NCI-H446 (cell line): ENCODE data around the gene CEACAM7.
"Not testable (repeated sequence)": the region's sequence is repeated elsewhere in the genome, so short reads cannot be mapped to it uniquely, and the experiment has no call there.

Experiments used
- DNase-seq, 2 experiments: peaks; one replicate each; lab custom pipeline; 2025; lab: John Stamatoyannopoulos, UW

CEACAM7 gene

DNA sequence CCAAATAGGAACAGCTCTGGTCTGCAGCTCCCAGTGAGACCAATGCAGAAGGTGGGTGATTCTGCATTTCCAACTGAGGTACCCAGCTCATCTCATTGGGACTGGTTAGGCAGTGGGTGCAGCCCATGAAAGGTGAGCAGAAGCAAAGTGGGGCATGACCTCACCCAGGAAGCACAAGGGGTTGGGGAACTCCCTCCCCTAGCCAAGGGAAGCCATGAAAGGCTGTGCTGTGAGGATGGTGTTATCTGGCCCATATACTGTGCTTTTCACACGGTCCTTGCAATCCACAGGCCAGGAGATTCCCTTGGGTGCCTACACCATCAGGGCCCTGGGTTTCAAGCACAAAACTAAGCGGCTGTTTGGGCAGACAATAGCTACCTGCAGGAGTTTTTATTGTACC is 31.3 kb downstream of the CEACAM7 start:
- DNase-seq, result not testable (repeated sequence)

DNA sequence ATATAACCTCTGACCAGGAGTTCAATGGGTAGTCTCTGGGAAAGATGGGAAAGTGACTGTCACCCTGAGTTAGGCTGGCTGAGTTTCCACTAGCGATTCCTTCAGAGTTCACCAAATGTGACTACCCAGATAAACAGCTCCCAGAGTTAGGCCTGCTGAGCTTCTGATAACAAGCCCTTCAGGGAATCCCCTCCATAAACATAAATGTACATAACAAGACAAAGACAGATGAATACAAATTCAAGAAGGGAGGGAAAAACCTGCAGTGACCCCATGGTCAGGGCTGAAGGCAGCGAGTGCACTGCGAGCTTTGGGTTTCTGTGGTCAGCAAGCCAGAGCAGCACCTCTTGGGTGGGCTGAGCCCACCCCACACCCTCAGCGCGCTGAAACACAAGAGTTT is 35.8 kb downstream of the CEACAM7 start:
- DNase-seq, result no peak

DNA sequence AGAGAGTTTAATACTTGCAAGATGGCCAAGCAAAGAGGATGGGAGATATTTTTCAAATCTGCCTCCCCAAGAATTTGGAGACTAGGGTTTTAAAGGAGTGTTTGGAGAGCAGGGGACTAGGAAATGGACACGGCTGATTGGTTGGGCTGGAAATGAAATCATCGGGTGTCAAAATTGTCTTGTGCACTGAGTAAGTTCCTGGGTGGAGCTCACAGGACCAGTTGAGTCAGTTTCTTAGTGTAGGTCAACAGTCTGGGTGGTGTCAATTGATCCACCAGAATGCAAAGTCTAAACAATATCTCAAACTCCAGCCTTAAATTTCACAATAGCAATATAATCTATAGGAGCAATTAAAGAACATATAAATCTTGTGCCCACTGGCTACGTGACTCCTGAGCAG is 38.2 kb downstream of the CEACAM7 start:
- DNase-seq, result no peak

DNA sequence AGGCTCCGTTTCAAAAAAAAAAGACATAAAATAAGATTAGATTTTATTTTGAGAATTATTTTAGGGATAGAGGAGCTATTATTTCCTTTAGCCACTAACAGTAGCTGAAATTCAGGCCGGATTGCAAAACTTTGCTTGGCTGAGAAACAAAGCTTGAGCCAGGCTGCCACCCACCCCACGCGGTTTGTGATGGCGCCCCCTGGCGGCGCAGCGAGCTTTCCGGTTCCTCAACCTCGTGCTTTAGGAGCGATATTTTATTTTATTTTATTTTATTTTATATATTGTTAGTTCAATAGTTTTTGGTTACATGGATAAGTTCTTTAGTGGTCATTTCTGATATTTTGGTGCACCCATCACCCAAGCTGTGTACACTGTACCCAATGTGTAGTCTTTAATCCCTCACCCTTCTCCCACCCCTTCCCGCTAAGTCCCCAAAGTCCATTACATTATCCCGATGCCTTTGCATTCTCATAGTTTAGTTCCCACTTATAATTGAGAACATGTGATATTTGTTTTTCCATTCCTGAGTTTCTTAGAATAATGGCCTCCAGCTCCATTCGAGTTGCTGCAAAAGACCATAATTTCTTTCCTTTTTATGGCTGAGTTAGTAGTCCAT is 41.4 kb downstream of the CEACAM7 start:
- no peak for DNase-seq

DNA sequence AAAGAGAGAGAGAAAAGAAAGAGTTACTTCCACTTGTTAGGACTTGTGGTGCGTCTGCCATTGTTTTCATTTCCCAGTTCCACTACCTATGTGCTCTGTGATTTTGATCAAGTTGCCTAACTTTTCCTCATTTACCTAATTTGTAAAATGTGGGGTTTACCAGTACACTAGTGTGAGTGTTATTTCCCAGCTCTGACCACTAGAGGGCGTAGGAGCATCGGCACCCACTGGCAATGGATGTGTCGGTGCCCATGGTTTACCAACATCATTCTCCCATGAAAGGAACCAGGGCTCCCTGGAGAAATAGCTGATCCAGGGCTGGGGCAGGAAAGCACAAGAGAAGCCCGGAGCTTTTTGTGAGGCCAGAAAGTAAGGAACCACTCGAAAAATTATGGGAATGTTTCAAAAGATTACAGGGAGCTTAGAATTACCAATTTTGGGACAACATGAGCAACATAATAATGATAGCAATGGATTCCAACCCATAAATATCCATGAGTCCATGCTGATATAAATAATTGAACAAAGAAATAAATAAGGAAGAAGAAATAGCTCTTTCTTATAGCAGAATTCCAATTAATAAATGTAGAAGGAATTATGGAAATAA is 46.1 kb downstream of the CEACAM7 start:
- DNase-seq, result peak; percentile 17 to 65

DNA sequence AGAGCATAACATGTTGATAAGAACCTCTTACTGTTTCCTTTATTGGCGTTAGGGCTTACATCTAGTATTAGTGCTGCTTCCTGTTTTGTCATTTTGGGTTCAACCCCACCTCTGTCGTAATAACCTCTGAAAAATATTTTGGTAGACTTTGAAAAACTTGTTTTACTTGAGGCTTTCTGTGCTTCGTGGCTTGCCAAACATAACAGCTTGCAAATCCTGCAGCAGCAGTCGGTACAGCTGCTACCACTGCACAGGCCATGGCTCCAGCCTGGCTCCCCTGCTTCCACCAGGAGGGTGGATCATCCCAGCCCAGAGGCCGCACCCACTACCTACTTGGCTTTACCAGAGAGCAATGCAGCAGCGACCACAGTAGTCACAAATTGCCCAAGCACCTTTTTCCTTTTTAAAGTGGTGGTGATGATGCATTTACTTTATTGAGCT is 49.4 kb downstream of the CEACAM7 start:
- no peak for DNase-seq

DNA sequence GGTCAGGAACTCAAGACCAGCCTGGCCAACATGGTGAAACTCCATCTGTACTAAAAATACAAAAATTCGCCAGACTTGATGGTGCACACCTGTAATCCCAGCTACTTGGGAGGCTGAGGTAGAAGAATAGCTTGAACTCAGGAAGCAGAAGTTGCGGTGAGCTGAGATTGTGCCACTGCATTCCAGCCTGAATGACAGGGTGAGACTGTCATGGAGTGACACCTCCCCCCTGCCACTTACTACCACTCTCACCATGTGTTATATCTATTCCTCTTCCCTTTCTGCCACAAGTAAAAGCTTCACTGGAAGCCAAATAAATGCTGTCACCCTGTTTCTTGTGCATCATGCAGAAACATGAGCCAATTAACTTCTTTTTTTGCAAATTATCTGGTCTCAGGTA is 50.6 kb downstream of the CEACAM7 start:
- DNase-seq, result no peak

DNA sequence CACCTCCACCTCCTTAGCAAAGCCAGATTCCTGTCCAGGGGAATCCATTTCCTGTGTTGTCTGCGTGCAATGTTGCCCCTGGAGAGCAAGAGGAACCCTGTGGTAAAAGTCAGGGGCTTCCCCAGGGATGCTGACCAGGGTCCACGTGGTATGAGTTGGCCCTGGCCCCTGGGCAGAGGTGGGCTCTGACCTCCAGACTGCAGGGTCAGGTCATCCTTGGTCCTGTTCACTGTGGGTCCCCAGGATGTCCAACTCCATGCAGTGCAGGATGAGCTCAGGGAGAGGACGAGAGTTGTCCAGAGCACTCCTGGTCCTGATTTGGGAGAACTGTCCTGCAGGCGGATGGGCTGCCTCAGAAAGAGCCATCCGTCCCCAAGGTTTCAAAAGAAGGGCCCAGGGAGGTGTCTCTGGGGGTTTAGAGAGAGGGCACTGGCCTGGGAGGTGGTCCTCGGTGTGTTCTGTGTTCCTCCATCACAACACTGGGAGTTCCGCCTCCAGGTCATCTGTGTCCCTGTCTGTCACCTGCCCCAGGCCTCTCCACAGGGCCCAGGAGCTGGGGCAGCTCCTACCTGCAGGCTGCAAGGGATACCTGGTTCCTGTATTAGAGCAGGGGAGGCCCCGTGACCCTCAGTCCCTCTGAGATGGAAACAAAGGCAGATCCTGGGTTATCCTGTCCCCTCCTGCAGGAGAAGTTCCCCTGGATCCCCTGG is 59.9 kb downstream of the CEACAM7 start:
- DNase-seq, result no peak

DNA sequence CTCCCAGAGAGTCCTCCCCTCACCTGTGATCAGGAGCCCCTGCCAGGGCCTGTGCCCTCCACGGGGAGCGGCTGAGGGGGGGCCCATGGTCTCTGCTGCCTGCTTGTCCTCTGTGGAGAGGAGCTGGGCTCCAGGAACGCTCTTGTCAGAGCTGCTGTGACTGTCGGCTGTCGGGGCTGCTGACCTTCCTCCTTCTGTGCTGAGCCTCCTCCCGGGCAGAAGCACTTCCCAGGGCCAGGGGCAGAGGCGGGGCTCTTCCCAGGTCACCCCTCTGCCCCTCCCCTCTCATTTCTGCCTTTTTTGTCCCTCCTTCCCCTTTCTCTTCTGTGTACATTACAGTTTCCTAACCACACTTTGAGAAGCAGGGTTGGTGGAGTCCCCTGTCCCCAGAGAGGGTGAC is 61.2 kb downstream of the CEACAM7 start, which contains the start of gene CEACAM4:
CEACAM4 (minus strand) TSS at position 198 of the 400 bp plus-strand sequence; CDS start at position 87, 111 bp downstream.
- no peak for DNase-seq

DNA sequence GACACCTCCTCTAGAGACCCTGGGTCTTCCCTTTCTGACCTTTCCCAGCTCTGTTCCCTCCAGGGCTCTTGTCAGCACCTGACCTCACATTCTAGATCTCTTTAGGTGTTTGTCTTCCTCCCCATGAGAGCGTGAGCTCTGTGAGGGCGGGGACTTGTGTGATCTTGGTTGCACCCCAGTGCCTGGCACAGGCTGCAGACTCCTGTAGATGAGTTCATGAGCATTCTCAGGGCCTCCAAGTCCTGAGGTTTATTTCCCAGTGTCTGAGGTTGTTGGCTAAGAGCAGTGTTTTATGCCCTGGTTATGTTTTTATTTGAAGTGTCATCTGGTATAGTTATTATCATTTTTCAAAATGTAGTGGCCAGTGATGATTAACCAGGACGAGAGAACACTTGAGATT is 61.8 kb downstream of the CEACAM7 start:
- DNase-seq, result no peak

DNA sequence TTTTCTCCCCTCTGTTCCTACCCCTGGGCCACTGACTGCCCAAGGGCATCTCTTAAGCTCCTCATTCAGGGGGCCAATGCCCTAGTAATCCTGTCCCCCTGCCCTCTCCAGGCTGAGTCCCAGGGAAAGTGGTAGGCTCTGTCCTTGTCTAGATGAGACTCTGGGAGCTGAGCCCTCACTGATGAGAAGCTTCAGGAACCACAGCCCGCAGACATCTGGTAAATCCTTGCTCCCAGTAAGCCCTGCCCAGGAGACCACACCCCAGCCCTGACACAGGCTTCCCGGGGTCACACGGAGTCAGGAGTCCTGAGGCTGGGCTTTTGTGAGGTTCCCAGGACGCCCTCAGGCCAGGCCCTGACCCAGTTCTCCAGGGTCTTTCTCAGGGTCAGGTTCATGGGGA is 63.1 kb downstream of the CEACAM7 start:
- DNase-seq, result no peak

DNA sequence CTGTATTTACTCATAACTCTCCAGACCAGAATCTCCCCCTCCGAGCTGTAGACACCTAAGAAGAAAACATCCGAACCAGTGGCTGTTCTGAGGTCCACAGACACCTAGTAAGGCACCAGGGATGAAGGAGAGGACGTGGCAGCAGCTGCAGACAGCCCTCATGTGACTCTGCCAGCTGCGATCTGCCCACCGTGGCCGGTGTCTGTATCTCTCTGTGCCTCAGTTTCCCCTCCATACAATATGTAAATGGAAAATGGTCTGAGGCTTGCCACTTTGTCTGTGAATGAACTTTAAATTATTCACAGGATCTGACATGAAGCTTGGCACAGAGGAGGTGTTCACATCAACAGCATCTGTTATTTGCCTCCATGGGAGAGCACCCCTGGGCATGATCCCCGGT is 63.6 kb downstream of the CEACAM7 start:
- no peak for DNase-seq

DNA sequence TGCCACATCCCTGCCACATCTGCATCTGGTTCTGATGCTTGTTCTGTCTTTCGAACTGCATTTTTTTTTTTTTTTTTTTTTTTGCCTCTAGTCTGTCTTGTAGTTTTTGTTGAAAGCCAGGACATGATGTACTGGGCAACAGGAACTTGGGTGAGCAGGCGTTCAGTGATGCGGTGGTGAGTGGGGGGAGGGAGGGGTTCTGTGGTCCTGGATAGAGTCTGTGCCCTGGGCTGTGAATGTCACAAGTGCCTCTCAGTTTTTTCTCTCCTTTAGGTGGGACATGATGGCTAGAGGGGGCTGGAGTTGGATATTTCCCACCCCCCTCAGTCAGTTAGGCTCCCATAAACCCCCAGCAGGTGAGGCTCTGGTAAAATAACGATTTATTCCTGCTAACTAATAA is 64.7 kb downstream of the CEACAM7 start:
- DNase-seq, result no peak
